ENCODE data around the gene SEMA4G. TPM values are rescaled to one million over a fixed set of nuclear protein-coding genes. Genes with fewer than 3 reads are reported as not detected.

SEMA4G gene
- total RNA-seq, 2 experiments from 2014 or later: 0.21 to 0.41 TPM

GRCh38 chr10:100989088-100989487 lies 19.8 kb downstream of the SEMA4G start:
- CTCF ChIA-PET (ENCODE audit: unreplicated experiment): no interaction called here
- Histone ChIP-seq H3K79me2 (ENCODE audit: insufficient read depth, low read depth, low read length) (peaks cover 44% of the 10 kb centered on the region), H3K27ac (ENCODE audit: low read depth, low read length, poor library complexity, severe bottlenecking) (no peak overlapping the region), H4K20me1 (ENCODE audit: insufficient read depth, low read length) (0 out of 2 replicates have a peak, but pooled peaks cover 4% of the 10 kb centered on the region), H2AFZ (ENCODE audit: low read length) (no peak overlapping the region), H3K9me2 (ENCODE audit: insufficient read depth, low read length) (no peaks in the 10 kb centered on the region), H3K9me3 (ENCODE audit: low read length) (no peaks in the 10 kb centered on the region), H3K4me2 (ENCODE audit: low read length) (peak overlapping the region; percentile 30), H3K36me3 (ENCODE audit: insufficient read depth, low read length) (peaks cover 50% of the 10 kb centered on the region), H3K4me3 (ENCODE audit: low read depth, low read length, poor library complexity, severe bottlenecking) (no peak overlapping the region), H3K4me1 (ENCODE audit: insufficient read depth, low read length, poor library complexity, severe bottlenecking) (peaks cover 38% of the 10 kb centered on the region)
- intact Hi-C loops (cut with micrococcal nuclease; ENCODE audit: unreplicated experiment): no loop called here
- TF ChIP-seq CTCF (conservative IDR thresholded peaks at IDR 0.05; ENCODE audit: low read length): no peak
- TF ChIP-seq EZH2phosphoT487 (IDR thresholded peaks at IDR 0.05; ENCODE audit: borderline replicate concordance, low read depth, low read length): no peak
- POLR2A ChIA-PET: no interaction called here
- no TSS peak for BruUV-seq (replicated peaks)
- no peak for DNase-seq (ENCODE audit: low spot score)

DNA sequence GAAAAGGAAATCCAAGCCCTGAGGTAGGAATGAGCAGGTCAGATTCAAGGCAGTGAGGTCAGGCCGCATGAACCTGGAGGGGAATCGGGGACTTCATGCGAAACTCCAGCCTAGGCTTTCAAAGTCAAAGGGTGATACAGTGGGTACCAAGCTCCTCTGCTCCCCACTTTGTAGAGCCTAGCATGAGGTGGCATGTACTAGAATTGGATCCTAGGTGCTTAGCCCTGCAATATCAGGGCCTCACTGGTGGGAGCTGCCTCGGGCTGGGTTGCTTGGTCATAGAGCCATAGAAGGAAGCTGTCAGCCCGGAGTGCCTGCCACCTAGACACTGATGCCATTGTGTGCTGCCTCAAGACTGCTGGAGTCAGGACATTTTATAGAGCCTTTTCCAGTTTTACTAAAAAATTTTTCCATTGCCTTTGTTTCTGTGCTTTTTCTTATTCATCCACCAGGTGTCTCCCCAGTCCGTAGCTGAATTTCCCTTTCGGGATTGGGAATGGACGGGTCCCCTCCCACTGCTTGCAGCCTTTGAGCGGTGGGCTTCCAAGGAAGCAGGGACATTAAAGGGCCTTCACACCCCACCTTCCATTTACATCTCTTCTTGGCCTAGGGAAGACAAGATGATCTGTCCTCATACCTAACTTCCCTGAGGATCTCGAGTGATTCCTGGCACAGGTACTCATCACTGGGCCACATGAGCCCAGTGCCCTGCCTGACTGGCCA lies 24.8 kb downstream of the SEMA4G start:
- H3K36me3 ChIP-seq (ENCODE audit: insufficient read depth, low read length): peaks cover 60% of the 10 kb centered on the region
- DNase-seq (ENCODE audit: low spot score): no peak
- TSS peak; percentile 87 for BruUV-seq (replicated peaks)
- H3K9me2 ChIP-seq (ENCODE audit: insufficient read depth, low read length): no peaks in the 10 kb centered on the region
- H3K27ac ChIP-seq (ENCODE audit: low read depth, low read length, poor library complexity, severe bottlenecking): no peak overlapping the region
- H3K4me1 ChIP-seq (ENCODE audit: insufficient read depth, low read length, poor library complexity, severe bottlenecking): peaks cover 35% of the 10 kb centered on the region
- intact Hi-C loops (cut with micrococcal nuclease; ENCODE audit: unreplicated experiment): no loop called here
- CTCF ChIA-PET (ENCODE audit: unreplicated experiment): no interaction called here
- no peaks in the 10 kb centered on the region for H3K9me3 ChIP-seq (ENCODE audit: low read length)
- H2AFZ ChIP-seq (ENCODE audit: low read length): no peak overlapping the region
- POLR2A ChIA-PET: no interaction called here
- H3K4me3 ChIP-seq (ENCODE audit: low read depth, low read length, poor library complexity, severe bottlenecking): no peak overlapping the region
- H3K79me2 ChIP-seq (ENCODE audit: insufficient read depth, low read depth, low read length): peaks cover 13% of the 10 kb centered on the region
- H3K4me2 ChIP-seq (ENCODE audit: low read length): no peak overlapping the region
- peak; percentile 60 for TF ChIP-seq CTCF (conservative IDR thresholded peaks at IDR 0.05; ENCODE audit: low read length)
- TF ChIP-seq EZH2phosphoT487 (IDR thresholded peaks at IDR 0.05; ENCODE audit: borderline replicate concordance, low read depth, low read length): no peak
- H4K20me1 ChIP-seq (ENCODE audit: insufficient read depth, low read length): no peaks in the 10 kb centered on the region

GRCh38 chr10:100995181-100995580 lies 25.9 kb downstream of the SEMA4G start:
- H3K4me3 ChIP-seq (ENCODE audit: low read depth, low read length, poor library complexity, severe bottlenecking): no peak overlapping the region
- H3K4me2 ChIP-seq (ENCODE audit: low read length): no peak overlapping the region
- intact Hi-C loops (cut with micrococcal nuclease; ENCODE audit: unreplicated experiment): no loop called here
- H4K20me1 ChIP-seq (ENCODE audit: insufficient read depth, low read length): no peaks in the 10 kb centered on the region
- H3K9me3 ChIP-seq (ENCODE audit: low read length): no peaks in the 10 kb centered on the region
- peaks cover 25% of the 10 kb centered on the region for H3K4me1 ChIP-seq (ENCODE audit: insufficient read depth, low read length, poor library complexity, severe bottlenecking)
- H3K27ac ChIP-seq (ENCODE audit: low read depth, low read length, poor library complexity, severe bottlenecking): no peak overlapping the region
- no peaks in the 10 kb centered on the region for H3K9me2 ChIP-seq (ENCODE audit: insufficient read depth, low read length)
- BruUV-seq (replicated peaks): no TSS peak
- H2AFZ ChIP-seq (ENCODE audit: low read length): no peak overlapping the region
- TF ChIP-seq EZH2phosphoT487 (IDR thresholded peaks at IDR 0.05; ENCODE audit: borderline replicate concordance, low read depth, low read length): no peak
- no peak for TF ChIP-seq CTCF (conservative IDR thresholded peaks at IDR 0.05; ENCODE audit: low read length)
- H3K79me2 ChIP-seq (ENCODE audit: insufficient read depth, low read depth, low read length): peaks cover 3% of the 10 kb centered on the region; the same call in 1 of the 2 replicates
- DNase-seq (ENCODE audit: low spot score): no peak
- peaks cover 50% of the 10 kb centered on the region for H3K36me3 ChIP-seq (ENCODE audit: insufficient read depth, low read length)
- ChIA-PET POLR2A (no interaction called here), CTCF (ENCODE audit: unreplicated experiment) (no interaction called here)

Data from OCI-LY7 (cell line).